H1 (cell line): Measurements from ENCODE around the gene PLK3. TPM values are rescaled to one million over a fixed set of nuclear protein-coding genes. Genes with fewer than 3 reads are reported as not detected.

Experiments
- HDAC2 ChIP-seq, 2 experiments: fragments of 300-600 bp in 1 of 2; sonication (generic) in 1 of 2; IDR thresholded peaks; 2 replicates each; pipeline ENCODE4 v1.6.1; 2011 to 2012; ENCODE audit warnings: low read depth in 2 of 2, low read length in 2 of 2, mild to moderate bottlenecking in 2 of 2, moderate library complexity in 2 of 2, borderline replicate concordance in 1 of 2, inconsistent platforms in 1 of 2
- PHF8 ChIP-seq: fragments of 200-600 bp; sonication (generic); conservative IDR thresholded peaks from 2 replicates; pipeline ENCODE4 v1.7.1; 2012; ENCODE audit warnings: low read depth, mild to moderate bottlenecking, inconsistent platforms, low read length, moderate library complexity
- POU5F1 ChIP-seq: IDR thresholded peaks from 2 replicates; pipeline ENCODE4 v1.6.1; 2011; ENCODE audit warnings: low read depth, mild to moderate bottlenecking, low read length, moderate library complexity
- polyA plus RNA-seq, 7 experiments: library from polyadenylated mRNA; depleted of rRNA in 3 of 7; stranded (reverse) in 5 of 7; unstranded in 2 of 7; fragments of >200 nt in 5 of 7; fragments of 200-250 nt in 2 of 7; gene quantifications; 1 replicate in 5 of 7; 2 replicates in 1 of 7; 4 replicates in 1 of 7; pipeline versions ENCODE4 v1.2.1 to v1.2.3, GENCODE V29; 2011 to 2013; ENCODE audit warnings: missing spikeins in 2 of 7, mixed read lengths in 2 of 7
- total RNA-seq: library from RNA; stranded (reverse); fragmentation: NEBNext Ultra II Directional; extraction: Animal tissue kit (Norgen Biotek cat#: 25700); gene quantifications from 2 replicates; pipeline ENCODE4 v1.2.1, GENCODE V29; 2021
- TF ChIP-seq, protein P1 (sequence below): fragments of 300-600 bp; sonication (generic); IDR thresholded peaks from 2 replicates; pipeline ENCODE4 v1.7.1; 2012; ENCODE audit warnings: low read length, moderate library complexity, mild to moderate bottlenecking, inconsistent platforms; ENCODE audit not compliant: insufficient replicate concordance
- TF ChIP-seq, protein P2 (sequence below): IDR thresholded peaks from 2 replicates; pipeline ENCODE4 v1.6.1; 2012; ENCODE audit warnings: inconsistent platforms

PLK3 gene
- total and polyA plus RNA-seq, 2 of the 8 experiments (the other 6 are each of a cell fraction or from before 2014, with no cell fraction given): 7.9 to 12.3 TPM

DNA sequence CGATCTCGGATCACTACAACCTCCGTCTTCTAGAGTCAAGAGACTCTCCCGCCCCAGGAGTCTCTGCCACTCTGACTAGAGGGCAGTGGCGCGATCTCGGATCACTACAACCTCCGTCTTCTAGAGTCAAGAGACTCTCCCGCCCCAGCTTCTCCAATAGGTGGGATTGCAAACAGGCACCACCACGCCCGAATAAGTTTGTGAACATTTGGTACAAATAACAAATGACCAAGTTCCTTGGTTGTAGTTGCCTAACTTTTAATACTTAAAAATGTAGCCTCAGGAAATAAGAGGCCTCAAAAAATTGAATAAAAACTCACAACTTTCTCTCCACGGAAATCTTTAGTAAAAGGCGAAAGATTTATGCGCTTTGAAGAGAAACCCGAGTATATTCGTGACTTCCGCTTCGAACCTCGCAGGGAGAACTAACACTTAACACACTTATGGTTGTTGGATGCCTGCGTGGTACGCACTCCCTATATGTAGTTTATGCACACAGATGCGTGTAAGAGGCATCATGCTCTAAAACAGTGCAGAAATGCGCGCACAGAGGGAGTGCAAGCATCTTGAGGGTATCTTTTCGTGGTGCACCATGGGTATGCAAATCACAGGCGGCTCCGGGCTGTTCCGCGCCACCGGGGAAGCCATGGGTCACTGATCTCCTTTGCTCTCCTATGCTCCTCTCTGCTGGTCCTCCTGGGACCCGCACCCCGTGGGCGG is 19.6 kb downstream of the PLK3 start (continued):
- TF ChIP-seq HDAC2 (IDR thresholded peaks at IDR 0.05; ENCODE audit: borderline replicate concordance in 1 of 2, low read depth in 2 of 2, low read length in 2 of 2): peak in 1 of 2 experiments; percentile 81; a peak in 2 of 4 replicates
- TF ChIP-seq PHF8: no peak
- TF ChIP-seq, protein P1, sequence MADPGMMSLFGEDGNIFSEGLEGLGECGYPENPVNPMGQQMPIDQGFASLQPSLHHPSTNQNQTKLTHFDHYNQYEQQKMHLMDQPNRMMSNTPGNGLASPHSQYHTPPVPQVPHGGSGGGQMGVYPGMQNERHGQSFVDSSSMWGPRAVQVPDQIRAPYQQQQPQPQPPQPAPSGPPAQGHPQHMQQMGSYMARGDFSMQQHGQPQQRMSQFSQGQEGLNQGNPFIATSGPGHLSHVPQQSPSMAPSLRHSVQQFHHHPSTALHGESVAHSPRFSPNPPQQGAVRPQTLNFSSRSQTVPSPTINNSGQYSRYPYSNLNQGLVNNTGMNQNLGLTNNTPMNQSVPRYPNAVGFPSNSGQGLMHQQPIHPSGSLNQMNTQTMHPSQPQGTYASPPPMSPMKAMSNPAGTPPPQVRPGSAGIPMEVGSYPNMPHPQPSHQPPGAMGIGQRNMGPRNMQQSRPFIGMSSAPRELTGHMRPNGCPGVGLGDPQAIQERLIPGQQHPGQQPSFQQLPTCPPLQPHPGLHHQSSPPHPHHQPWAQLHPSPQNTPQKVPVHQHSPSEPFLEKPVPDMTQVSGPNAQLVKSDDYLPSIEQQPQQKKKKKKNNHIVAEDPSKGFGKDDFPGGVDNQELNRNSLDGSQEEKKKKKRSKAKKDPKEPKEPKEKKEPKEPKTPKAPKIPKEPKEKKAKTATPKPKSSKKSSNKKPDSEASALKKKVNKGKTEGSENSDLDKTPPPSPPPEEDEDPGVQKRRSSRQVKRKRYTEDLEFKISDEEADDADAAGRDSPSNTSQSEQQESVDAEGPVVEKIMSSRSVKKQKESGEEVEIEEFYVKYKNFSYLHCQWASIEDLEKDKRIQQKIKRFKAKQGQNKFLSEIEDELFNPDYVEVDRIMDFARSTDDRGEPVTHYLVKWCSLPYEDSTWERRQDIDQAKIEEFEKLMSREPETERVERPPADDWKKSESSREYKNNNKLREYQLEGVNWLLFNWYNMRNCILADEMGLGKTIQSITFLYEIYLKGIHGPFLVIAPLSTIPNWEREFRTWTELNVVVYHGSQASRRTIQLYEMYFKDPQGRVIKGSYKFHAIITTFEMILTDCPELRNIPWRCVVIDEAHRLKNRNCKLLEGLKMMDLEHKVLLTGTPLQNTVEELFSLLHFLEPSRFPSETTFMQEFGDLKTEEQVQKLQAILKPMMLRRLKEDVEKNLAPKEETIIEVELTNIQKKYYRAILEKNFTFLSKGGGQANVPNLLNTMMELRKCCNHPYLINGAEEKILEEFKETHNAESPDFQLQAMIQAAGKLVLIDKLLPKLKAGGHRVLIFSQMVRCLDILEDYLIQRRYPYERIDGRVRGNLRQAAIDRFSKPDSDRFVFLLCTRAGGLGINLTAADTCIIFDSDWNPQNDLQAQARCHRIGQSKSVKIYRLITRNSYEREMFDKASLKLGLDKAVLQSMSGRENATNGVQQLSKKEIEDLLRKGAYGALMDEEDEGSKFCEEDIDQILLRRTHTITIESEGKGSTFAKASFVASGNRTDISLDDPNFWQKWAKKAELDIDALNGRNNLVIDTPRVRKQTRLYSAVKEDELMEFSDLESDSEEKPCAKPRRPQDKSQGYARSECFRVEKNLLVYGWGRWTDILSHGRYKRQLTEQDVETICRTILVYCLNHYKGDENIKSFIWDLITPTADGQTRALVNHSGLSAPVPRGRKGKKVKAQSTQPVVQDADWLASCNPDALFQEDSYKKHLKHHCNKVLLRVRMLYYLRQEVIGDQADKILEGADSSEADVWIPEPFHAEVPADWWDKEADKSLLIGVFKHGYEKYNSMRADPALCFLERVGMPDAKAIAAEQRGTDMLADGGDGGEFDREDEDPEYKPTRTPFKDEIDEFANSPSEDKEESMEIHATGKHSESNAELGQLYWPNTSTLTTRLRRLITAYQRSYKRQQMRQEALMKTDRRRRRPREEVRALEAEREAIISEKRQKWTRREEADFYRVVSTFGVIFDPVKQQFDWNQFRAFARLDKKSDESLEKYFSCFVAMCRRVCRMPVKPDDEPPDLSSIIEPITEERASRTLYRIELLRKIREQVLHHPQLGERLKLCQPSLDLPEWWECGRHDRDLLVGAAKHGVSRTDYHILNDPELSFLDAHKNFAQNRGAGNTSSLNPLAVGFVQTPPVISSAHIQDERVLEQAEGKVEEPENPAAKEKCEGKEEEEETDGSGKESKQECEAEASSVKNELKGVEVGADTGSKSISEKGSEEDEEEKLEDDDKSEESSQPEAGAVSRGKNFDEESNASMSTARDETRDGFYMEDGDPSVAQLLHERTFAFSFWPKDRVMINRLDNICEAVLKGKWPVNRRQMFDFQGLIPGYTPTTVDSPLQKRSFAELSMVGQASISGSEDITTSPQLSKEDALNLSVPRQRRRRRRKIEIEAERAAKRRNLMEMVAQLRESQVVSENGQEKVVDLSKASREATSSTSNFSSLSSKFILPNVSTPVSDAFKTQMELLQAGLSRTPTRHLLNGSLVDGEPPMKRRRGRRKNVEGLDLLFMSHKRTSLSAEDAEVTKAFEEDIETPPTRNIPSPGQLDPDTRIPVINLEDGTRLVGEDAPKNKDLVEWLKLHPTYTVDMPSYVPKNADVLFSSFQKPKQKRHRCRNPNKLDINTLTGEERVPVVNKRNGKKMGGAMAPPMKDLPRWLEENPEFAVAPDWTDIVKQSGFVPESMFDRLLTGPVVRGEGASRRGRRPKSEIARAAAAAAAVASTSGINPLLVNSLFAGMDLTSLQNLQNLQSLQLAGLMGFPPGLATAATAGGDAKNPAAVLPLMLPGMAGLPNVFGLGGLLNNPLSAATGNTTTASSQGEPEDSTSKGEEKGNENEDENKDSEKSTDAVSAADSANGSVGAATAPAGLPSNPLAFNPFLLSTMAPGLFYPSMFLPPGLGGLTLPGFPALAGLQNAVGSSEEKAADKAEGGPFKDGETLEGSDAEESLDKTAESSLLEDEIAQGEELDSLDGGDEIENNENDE: peak; percentile 94
- peak; percentile 64; the same call in 1 of the 2 replicates for TF ChIP-seq POU5F1
- TF ChIP-seq, protein P2, sequence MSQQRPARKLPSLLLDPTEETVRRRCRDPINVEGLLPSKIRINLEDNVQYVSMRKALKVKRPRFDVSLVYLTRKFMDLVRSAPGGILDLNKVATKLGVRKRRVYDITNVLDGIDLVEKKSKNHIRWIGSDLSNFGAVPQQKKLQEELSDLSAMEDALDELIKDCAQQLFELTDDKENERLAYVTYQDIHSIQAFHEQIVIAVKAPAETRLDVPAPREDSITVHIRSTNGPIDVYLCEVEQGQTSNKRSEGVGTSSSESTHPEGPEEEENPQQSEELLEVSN: no peak; the same call in 1 of the 2 replicates
